ENCODE results near the gene PRTG. TPM values are rescaled to one million over a fixed set of nuclear protein-coding genes. Genes with fewer than 3 reads are reported as not detected.
"Not testable (repeated sequence)": the region's sequence is repeated elsewhere in the genome, so short reads cannot be mapped to it uniquely, and the experiment has no call there.

Gene PRTG
- total RNA-seq, 1 donor from 2014 or later, result 1.7 TPM

GRCh38 chr15:55750706-55751105 lies 7.8 kb upstream of the PRTG start:
- DNase-seq (ENCODE audit: low read depth), result no peak

GRCh38 chr15:55743729-55744655 lies 1.0 kb upstream of the PRTG start:
- DNase-seq (ENCODE audit: low read depth), result no peak

DNA sequence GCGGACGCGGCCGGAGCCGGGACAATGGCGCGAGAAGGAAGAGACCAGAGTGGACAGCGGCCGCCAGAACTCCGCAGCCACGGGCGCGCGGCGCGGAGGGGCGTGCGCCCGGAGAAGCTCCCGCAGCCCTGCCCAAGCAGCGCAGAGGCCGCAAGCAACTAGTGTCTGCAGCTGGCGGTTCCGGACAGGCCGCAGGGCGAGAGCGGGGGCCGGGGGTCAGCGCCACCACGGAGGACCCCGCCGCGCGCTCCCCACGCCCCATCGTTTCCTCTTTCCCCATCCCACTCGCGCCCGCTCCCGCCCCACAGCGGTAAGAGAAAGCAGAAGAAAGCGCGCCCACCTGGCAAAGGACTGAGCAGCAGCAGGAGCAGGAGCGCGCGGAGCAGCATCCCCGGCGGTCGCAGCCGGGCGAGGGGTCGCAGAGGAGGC lies 440 bp downstream of the PRTG start:
- no peak for DNase-seq (ENCODE audit: low read depth)

DNA sequence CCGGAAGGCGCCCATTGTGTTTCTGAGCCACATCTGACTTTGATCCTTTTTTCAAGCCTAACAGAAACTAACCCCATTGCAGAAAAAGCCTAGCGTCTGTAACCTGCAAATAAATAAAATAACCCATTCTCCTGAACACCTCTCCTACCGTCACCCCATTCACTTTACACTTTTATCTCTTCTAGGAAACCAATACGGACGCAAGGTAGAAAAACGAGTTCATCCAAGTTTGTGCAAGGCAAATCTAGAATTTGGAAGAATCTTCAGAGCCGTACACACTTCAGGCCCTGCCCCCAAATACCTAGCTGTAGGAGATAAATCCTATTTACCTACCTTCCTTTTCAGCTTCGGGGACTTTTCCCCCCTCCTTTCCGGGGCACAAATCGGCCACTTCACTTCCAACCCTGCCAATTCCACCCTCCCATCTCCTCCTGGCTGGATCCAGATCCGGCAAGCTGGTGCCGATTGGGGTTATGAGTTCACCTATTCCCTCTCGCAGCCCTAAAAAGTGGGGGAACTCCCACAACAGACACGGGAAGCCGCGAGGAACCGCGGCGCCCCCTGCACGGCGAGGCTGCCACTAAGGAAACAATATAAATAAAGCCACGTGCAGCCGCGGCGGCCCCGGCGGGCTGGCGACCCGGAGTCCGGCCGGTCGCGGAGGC lies 987 bp downstream of the PRTG start:
- DNase-seq (ENCODE audit: low read depth), result peak; percentile 41

- no peak for DNase-seq (ENCODE audit: low read depth)
Measured at GRCh38 chr15:55740981-55741832, 1.7 kb downstream of the PRTG start.

DNA sequence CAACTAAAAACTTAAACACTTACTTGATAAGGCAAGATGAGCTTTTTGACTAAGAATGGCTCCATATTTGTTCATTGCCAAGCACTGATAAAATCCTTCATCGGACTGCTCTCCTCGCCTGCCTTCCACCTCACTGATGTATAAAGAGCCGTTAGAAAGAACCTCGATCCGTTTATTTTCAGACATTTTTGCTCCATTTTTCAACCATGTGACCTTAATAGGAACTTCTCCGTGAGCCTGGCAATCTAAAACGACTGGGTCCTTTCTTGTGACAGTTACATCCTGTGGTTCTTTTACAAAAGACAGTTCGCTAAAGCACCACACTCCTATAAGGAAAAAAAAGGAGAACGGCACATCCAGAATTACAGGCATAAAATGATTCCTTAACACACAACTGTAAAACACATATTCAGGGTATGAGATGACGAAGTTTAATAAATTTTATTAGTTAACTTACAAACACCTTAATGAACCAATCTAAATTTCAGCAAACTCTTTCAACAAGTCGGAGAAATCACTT lies 2.5 kb downstream of the PRTG start:
- DNase-seq (ENCODE audit: low read depth), result no peak

DNA sequence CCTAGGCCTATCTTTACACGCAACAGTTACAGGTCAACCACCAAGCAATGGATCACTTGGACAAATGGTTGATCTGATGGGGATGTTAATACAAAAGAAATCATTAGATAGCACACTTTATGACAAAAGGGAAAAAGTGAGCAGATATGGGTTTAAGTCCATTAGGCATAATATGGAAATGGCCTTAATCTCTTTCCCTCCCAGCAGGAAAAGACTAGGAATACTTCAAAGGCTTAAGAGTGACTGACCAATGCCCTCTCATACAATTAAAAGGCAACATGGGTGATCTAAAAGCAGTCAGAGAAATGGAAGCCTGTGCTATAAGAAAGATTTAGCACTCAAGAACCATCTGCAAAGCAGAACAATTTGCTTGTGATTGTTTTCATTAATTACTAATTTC lies 3.3 kb downstream of the PRTG start:
- no peak for DNase-seq (ENCODE audit: low read depth)

DNA sequence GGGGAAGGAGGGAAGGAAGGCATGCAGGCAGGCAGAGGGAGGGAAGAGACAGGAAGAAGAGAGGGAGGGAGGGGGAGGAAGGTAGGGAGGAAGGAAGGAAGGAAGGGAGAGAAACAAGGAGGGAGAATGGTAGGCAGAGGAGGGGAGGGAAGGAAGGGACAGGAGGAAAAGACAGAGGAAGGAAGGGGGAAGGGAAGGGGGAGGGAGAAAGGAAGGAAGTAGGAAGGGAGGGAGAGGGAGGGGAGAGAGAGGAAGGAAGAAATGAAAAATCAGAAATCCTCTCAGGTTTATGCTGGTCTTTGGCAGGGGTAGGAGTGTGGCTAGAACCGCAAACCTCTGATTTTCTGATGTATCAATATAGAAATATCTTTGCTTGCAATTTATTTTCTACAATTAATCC lies 4.2 kb downstream of the PRTG start:
- no peak for DNase-seq (ENCODE audit: low read depth)

DNA sequence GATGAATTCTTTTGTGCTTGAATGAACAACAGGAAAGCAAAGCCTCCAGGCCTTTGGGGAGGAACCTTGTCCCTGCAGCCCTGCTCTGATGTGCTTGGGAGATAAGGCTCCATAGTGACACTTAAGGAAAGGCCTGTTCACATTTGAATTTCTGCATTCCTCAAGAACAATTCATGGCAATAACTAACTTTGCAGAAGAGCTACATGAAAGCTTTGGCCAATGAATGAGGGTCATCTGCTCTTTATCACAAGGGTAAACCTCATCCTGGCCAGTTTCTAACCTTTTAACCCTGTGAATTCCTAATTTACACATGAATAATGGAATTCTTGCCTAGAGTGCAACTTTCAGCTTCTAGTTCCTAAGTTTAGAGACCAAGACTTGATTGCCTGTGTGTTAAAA lies 5.6 kb downstream of the PRTG start:
- no peak for DNase-seq (ENCODE audit: low read depth)

- no peak for DNase-seq (ENCODE audit: low read depth)
Measured at GRCh38 chr15:55736756-55737155, 6.2 kb downstream of the PRTG start.

DNA sequence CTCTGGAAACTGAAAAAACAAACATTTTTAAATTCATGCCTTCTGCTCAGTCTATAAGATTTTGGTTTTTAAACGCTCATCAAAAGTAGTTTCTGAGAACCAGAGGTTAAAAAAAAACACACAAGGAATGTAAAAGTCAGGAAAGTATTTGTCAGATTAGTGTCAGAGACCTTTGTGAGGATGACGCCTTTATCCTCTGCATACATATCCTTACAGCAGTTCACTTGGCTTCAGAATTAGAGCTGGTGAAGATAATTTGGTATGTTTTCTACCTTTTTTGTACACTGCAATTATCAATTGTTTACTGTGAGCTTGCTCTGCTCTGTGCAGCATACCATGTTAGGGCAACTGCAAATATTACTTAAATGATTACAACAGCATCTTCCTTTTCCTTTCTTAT lies 8.3 kb downstream of the PRTG start:
- no peak for DNase-seq (ENCODE audit: low read depth)

GRCh38 chr15:55733461-55733860 lies 9.5 kb downstream of the PRTG start:
- DNase-seq (ENCODE audit: low read depth), result not testable (repeated sequence)

GRCh38 chr15:55721554-55722185 lies 21.3 kb downstream of the PRTG start:
- DNase-seq (ENCODE audit: low read depth), result no peak

GRCh38 chr15:55715355-55716076 lies 27.4 kb downstream of the PRTG start:
- DNase-seq (ENCODE audit: low read depth), result no peak

DNA sequence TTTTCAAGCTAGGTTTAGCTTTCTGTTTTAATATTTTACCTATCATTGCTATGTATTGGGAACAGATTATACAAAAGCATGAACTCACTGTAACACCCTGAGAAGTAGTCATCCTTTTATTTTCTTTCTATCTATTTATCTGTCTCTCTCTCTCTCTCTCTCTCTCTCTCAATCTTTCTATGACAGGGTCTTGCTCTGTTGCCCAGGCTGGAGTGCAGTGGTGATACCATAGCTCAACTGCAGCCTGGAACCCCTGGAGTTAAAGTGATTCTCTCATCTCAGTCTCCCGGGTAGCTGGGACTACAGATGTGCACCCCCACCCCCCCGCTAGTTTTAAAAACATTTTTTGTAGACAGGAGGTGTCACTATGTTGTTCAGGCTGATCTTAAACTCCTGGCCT lies 28.9 kb downstream of the PRTG start:
- DNase-seq (ENCODE audit: low read depth), result no peak

- no peak for DNase-seq (ENCODE audit: low read depth)
Measured at GRCh38 chr15:55712363-55712762, 30.6 kb downstream of the PRTG start.

DNA sequence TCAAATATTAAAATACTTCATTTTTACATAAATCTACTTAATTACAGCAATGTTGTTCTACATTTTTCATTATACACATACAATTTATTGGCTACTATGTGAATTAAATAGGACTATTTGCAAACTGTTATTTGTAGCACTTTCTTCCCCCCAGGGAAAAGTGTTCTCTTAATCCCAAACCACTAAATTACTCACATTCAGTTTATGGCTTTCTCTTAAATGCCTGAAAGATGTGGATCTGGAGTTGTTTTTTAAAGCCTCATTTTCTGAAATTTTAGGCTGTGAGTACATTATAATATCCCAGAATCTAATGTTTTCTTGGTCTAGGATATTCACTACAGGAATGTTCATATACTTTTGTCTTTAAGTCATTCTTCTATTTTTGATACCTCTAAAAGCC lies 32.7 kb downstream of the PRTG start:
- peak; percentile 42 for DNase-seq (ENCODE audit: low read depth)

DNA sequence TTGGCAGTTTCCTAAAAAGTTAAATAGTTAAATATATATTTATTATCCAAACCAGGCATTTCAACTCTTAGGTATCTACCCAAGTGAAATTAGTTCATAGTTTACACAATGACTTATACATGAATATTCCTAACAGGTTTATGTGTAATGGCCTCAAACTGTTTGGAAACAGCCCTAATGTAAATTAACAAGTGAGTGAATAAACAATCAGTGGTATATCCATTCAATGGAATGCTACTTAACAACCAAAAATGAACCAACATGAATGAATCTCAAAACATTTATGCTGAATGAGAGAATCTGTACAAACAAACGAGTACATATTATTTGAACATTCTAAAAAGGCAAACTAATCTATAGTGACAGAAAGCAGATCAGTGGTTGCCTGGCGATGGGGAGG lies 33.5 kb downstream of the PRTG start:
- DNase-seq (ENCODE audit: low read depth), result no peak

DNA sequence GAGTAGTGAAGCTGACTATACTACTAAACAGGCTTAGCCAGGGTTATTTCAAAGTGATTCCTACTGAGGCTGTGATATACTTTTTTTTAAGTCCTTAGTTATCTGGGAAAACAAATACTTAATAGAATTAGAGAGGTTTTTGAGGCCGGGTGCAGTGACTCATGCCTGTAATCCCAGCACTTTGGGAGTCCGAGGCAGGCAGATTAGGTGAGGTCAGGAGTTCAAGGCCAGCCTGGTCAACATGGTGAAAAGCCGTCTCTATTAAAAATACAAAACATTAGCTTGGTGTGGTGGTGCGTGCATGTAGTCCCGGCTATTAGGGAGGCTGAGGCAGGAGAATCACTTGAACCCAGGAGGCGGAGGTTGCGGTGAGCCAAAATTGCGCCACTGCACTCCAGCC lies 34.2 kb downstream of the PRTG start:
- DNase-seq (ENCODE audit: low read depth), result no peak

GRCh38 chr15:55707951-55708350 lies 35.0 kb downstream of the PRTG start:
- DNase-seq (ENCODE audit: low read depth), result no peak

Measured in myocyte (in vitro differentiated cells).